HEK293 (cell line): ENCODE results near the gene PTPRG.

Experiments
- BCL11B ChIP-seq: fragments of 450-650 bp; formaldehyde crosslinking; IDR thresholded peaks from 2 replicates; pipeline ENCODE4 v1.5.1; 2016; ENCODE audit warnings: low read depth, missing biosample characterization, missing genetic modification characterization
- FEZF1 ChIP-seq: fragments of 450-650 bp; formaldehyde crosslinking; IDR thresholded peaks from 2 replicates; pipeline ENCODE4 v1.5.1; 2016; ENCODE audit warnings: missing biosample characterization, missing genetic modification characterization
- GLI4 ChIP-seq: fragments of 450-650 bp; formaldehyde crosslinking; IDR thresholded peaks from 2 replicates; pipeline ENCODE4 v1.5.1; 2016; ENCODE audit warnings: missing biosample characterization, missing genetic modification characterization
- HIC1 ChIP-seq: fragments of 450-650 bp; formaldehyde crosslinking; IDR thresholded peaks from 2 replicates; pipeline ENCODE4 v1.5.1; 2016; ENCODE audit warnings: missing biosample characterization, missing genetic modification characterization
- HOXC10 ChIP-seq: sonication (generic); formaldehyde crosslinking; IDR thresholded peaks from 2 replicates; pipeline ENCODE4 v1.8.1; 2023; ENCODE audit warnings: mild to moderate bottlenecking, missing genetic modification reagents
- MZF1 ChIP-seq: fragments of 450-650 bp; formaldehyde crosslinking; IDR thresholded peaks from 2 replicates; pipeline ENCODE4 v1.5.1; 2017; ENCODE audit warnings: missing biosample characterization, missing genetic modification characterization, borderline replicate concordance
- OVOL3 ChIP-seq: fragments of 450-650 bp; formaldehyde crosslinking; IDR thresholded peaks from 2 replicates; pipeline ENCODE4 v1.5.1; 2016; ENCODE audit warnings: missing biosample characterization, missing genetic modification characterization
- PRDM4 ChIP-seq: fragments of 450-650 bp; formaldehyde crosslinking; IDR thresholded peaks from 2 replicates; pipeline ENCODE4 v1.5.1; 2017; ENCODE audit warnings: missing biosample characterization, missing genetic modification characterization
- SCRT1 ChIP-seq: fragments of 450-650 bp; formaldehyde crosslinking; IDR thresholded peaks from 2 replicates; pipeline ENCODE4 v1.5.1; 2016; ENCODE audit warnings: missing biosample characterization, missing genetic modification characterization, borderline replicate concordance
- ZBTB1 ChIP-seq: fragments of 450-650 bp; formaldehyde crosslinking; IDR thresholded peaks from 2 replicates; pipeline ENCODE4 v1.5.1; 2016; ENCODE audit warnings: missing biosample characterization, missing genetic modification characterization
- ZBTB17 ChIP-seq: fragments of 450-650 bp; formaldehyde crosslinking; IDR thresholded peaks from 2 replicates; pipeline ENCODE4 v1.5.1; 2016; ENCODE audit warnings: missing biosample characterization, missing genetic modification characterization
- ZNF155 ChIP-seq: fragments of 450-650 bp; formaldehyde crosslinking; IDR thresholded peaks from 2 replicates; pipeline ENCODE4 v1.5.1; 2016; ENCODE audit warnings: missing biosample characterization, missing genetic modification characterization
- ZNF214 ChIP-seq: fragments of 450-650 bp; formaldehyde crosslinking; IDR thresholded peaks from 2 replicates; pipeline ENCODE4 v1.5.1; 2017; ENCODE audit warnings: missing biosample characterization, mild to moderate bottlenecking, missing genetic modification characterization, borderline replicate concordance
- ZNF223 ChIP-seq: fragments of 450-650 bp; formaldehyde crosslinking; IDR thresholded peaks from 2 replicates; pipeline ENCODE4 v1.5.1; 2016; ENCODE audit warnings: missing biosample characterization, missing genetic modification characterization
- ZNF23 ChIP-seq: fragments of 450-650 bp; formaldehyde crosslinking; IDR thresholded peaks from 2 replicates; pipeline ENCODE4 v1.5.1; 2016; ENCODE audit warnings: missing biosample characterization, missing genetic modification characterization, borderline replicate concordance
- ZNF248 ChIP-seq: fragments of 450-650 bp; formaldehyde crosslinking; IDR thresholded peaks from 2 replicates; pipeline ENCODE4 v1.5.1; 2017; ENCODE audit warnings: missing biosample characterization, missing genetic modification characterization
- ZNF292 ChIP-seq: fragments of 450-650 bp; formaldehyde crosslinking; IDR thresholded peaks from 2 replicates; pipeline ENCODE4 v1.5.1; 2016; ENCODE audit warnings: low read depth, missing biosample characterization, missing genetic modification characterization, borderline replicate concordance
- ZNF350 ChIP-seq: fragments of 450-650 bp; formaldehyde crosslinking; IDR thresholded peaks from 2 replicates; pipeline ENCODE4 v1.5.0; 2017; ENCODE audit warnings: missing biosample characterization, mild to moderate bottlenecking, missing genetic modification characterization
- ZNF514 ChIP-seq: fragments of 450-650 bp; formaldehyde crosslinking; IDR thresholded peaks from 2 replicates; pipeline ENCODE4 v1.5.1; 2016; ENCODE audit warnings: missing biosample characterization, missing genetic modification characterization
- ZNF548 ChIP-seq: fragments of 450-650 bp; formaldehyde crosslinking; IDR thresholded peaks from 2 replicates; pipeline ENCODE4 v1.5.1; 2016; ENCODE audit warnings: missing biosample characterization, missing genetic modification characterization
- ZNF549 ChIP-seq: fragments of 450-650 bp; IDR thresholded peaks from 2 replicates; pipeline ENCODE4 v1.5.1; 2018; ENCODE audit warnings: missing biosample characterization, missing genetic modification characterization, mild to moderate bottlenecking, inconsistent platforms, moderate library complexity
- ZNF596 ChIP-seq: fragments of 450-650 bp; IDR thresholded peaks from 2 replicates; pipeline ENCODE4 v1.5.0; 2018; ENCODE audit warnings: missing biosample characterization, mild to moderate bottlenecking, missing genetic modification characterization, moderate library complexity
- ZNF629 ChIP-seq: fragments of 450-650 bp; formaldehyde crosslinking; IDR thresholded peaks from 2 replicates; pipeline ENCODE4 v1.5.1; 2017; ENCODE audit warnings: missing biosample characterization, missing genetic modification characterization
- ZNF658 ChIP-seq: fragments of 450-650 bp; formaldehyde crosslinking; IDR thresholded peaks from 2 replicates; pipeline ENCODE4; 2016; ENCODE audit warnings: missing biosample characterization, missing genetic modification characterization
- ZNF777 ChIP-seq: fragments of 450-650 bp; formaldehyde crosslinking; IDR thresholded peaks from 2 replicates; pipeline ENCODE4 v1.5.1; 2017; ENCODE audit warnings: missing biosample characterization, missing genetic modification characterization, borderline replicate concordance
- ZNF785 ChIP-seq: fragments of 450-650 bp; formaldehyde crosslinking; IDR thresholded peaks from 2 replicates; pipeline ENCODE4 v1.5.1; 2016; ENCODE audit warnings: missing biosample characterization, missing genetic modification characterization
- ZNF830 ChIP-seq: fragments of 450-650 bp; IDR thresholded peaks from 2 replicates; pipeline ENCODE4 v1.5.0; 2018; ENCODE audit warnings: missing biosample characterization, missing genetic modification characterization, low read depth, mild to moderate bottlenecking, moderate library complexity
- ZSCAN23 ChIP-seq: fragments of 450-650 bp; formaldehyde crosslinking; IDR thresholded peaks from 2 replicates; pipeline ENCODE4 v1.5.1; 2016; ENCODE audit warnings: missing biosample characterization, missing genetic modification characterization
- TF ChIP-seq, protein P1 (sequence below): fragments of 450-650 bp; formaldehyde crosslinking; IDR thresholded peaks from 2 replicates; pipeline ENCODE4 v1.5.1; 2016; ENCODE audit warnings: missing biosample characterization, missing genetic modification characterization
- TF ChIP-seq, protein P2 (sequence below): fragments of 450-650 bp; formaldehyde crosslinking; IDR thresholded peaks from 2 replicates; pipeline ENCODE4 v1.5.1; 2016; ENCODE audit warnings: missing biosample characterization, missing genetic modification characterization
- TF ChIP-seq, protein P3 (sequence below): fragments of 450-650 bp; formaldehyde crosslinking; IDR thresholded peaks from 2 replicates; pipeline ENCODE4 v1.5.0; 2017; ENCODE audit warnings: missing biosample characterization, missing genetic modification characterization, borderline replicate concordance

PTPRG gene

DNA sequence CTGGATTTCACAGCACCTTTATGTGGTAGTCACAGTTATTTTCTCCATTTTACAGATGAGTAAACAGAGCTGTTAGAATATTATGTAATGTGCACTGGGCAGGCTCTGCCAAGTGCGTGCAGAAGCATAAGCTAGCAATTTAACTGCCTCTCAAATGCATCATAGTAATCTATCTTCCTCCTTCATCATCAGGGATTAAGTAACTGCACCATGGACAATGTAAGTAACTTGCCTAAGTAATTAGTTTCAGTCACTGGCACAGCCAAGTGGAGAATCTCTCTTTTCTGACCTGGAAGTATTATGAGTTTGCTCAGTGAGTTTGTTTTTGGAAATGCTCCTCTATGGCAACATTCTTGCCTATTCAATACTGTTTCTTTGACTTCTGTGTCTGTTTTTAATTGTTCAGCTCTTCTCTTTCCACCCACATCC, 260.5 kb downstream of the PTPRG start (continued):
- TF ChIP-seq ZNF292 (tag by site-specific recombination) (no peak), ZNF658 (tag by site-specific recombination) (no peak), ZNF514 (tag by site-specific recombination) (no peak), FEZF1 (tag by site-specific recombination) (peak; percentile 92), ZSCAN23 (tag by site-specific recombination) (peak; percentile 91), ZNF549 (tag by site-specific recombination) (peak; percentile 77), ZNF785 (tag by site-specific recombination) (no peak), ZBTB17 (peak; percentile 81), ZNF223 (tag by site-specific recombination) (no peak), MZF1 (tag by site-specific recombination) (peak; percentile 75; the same call in 1 of the 2 replicates), ZNF629 (tag by site-specific recombination) (peak; percentile 98), PRDM4 (tag by site-specific recombination) (peak; percentile 83), SCRT1 (tag by site-specific recombination) (no peak), ZNF23 (tag by site-specific recombination) (no peak), ZNF548 (tag by site-specific recombination) (no peak), ZNF777 (tag by site-specific recombination) (no peak), BCL11B (peak; percentile 94), ZBTB1 (tag by site-specific recombination) (peak; percentile 81; the same call in 1 of the 2 replicates), ZNF350 (no peak), HOXC10 (no peak), ZNF248 (no peak), ZNF830 (tag by site-specific recombination) (no peak), ZNF155 (tag by site-specific recombination) (no peak), GLI4 (tag by site-specific recombination) (no peak), OVOL3 (tag by site-specific recombination) (peak; percentile 99), ZNF214 (tag by site-specific recombination) (no peak), HIC1 (no peak), ZNF596 (tag by site-specific recombination) (peak; percentile 81)
- TF ChIP-seq, protein P1, sequence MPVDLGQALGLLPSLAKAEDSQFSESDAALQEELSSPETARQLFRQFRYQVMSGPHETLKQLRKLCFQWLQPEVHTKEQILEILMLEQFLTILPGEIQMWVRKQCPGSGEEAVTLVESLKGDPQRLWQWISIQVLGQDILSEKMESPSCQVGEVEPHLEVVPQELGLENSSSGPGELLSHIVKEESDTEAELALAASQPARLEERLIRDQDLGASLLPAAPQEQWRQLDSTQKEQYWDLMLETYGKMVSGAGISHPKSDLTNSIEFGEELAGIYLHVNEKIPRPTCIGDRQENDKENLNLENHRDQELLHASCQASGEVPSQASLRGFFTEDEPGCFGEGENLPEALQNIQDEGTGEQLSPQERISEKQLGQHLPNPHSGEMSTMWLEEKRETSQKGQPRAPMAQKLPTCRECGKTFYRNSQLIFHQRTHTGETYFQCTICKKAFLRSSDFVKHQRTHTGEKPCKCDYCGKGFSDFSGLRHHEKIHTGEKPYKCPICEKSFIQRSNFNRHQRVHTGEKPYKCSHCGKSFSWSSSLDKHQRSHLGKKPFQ = peak; percentile 70
- TF ChIP-seq, protein P2, sequence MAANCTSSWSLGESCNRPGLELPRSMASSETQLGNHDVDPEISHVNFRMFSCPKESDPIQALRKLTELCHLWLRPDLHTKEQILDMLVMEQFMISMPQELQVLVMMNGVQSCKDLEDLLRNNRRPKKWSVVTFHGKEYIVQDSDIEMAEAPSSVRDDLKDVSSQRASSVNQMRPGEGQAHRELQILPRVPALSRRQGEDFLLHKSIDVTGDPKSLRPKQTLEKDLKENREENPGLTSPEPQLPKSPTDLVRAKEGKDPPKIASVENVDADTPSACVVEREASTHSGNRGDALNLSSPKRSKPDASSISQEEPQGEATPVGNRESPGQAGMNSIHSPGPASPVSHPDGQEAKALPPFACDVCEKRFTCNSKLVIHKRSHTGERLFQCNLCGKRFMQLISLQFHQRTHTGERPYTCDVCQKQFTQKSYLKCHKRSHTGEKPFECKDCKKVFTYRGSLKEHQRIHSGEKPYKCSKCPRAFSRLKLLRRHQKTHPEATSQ (tag by site-specific recombination) = peak; percentile 89
- TF ChIP-seq, protein P3, sequence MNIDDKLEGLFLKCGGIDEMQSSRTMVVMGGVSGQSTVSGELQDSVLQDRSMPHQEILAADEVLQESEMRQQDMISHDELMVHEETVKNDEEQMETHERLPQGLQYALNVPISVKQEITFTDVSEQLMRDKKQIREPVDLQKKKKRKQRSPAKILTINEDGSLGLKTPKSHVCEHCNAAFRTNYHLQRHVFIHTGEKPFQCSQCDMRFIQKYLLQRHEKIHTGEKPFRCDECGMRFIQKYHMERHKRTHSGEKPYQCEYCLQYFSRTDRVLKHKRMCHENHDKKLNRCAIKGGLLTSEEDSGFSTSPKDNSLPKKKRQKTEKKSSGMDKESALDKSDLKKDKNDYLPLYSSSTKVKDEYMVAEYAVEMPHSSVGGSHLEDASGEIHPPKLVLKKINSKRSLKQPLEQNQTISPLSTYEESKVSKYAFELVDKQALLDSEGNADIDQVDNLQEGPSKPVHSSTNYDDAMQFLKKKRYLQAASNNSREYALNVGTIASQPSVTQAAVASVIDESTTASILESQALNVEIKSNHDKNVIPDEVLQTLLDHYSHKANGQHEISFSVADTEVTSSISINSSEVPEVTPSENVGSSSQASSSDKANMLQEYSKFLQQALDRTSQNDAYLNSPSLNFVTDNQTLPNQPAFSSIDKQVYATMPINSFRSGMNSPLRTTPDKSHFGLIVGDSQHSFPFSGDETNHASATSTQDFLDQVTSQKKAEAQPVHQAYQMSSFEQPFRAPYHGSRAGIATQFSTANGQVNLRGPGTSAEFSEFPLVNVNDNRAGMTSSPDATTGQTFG (tag by site-specific recombination) = no peak
